ENCODE results near the gene COMMD8. TPM values are rescaled to one million over a fixed set of nuclear protein-coding genes. Genes with fewer than 3 reads are reported as not detected.

The COMMD8 gene
- total and polyA plus RNA-seq, 2 experiments from 2014 or later = 7.3 to 41.1 TPM

GRCh38 chr4:47473141-47473750, 9.7 kb upstream of the COMMD8 start:
- Histone ChIP-seq H3K27ac (no peak overlapping the region), H3K4me3 (no peak overlapping the region), H3K9me3 (ENCODE audit: low read depth) (no peaks in the 10 kb centered on the region), H3K4me1 (ENCODE audit: low read depth) (no peaks in the 10 kb centered on the region), H3K27me3 (no peaks in the 10 kb centered on the region), H3K36me3 (no peaks in the 10 kb centered on the region)
- no peak for TF ChIP-seq CTCF (IDR thresholded peaks at IDR 0.05; ENCODE audit: low read depth, low read length)
- no peak for DNase-seq (ENCODE audit: low read depth in 1 of 2, low spot score in 1 of 2)

DNA sequence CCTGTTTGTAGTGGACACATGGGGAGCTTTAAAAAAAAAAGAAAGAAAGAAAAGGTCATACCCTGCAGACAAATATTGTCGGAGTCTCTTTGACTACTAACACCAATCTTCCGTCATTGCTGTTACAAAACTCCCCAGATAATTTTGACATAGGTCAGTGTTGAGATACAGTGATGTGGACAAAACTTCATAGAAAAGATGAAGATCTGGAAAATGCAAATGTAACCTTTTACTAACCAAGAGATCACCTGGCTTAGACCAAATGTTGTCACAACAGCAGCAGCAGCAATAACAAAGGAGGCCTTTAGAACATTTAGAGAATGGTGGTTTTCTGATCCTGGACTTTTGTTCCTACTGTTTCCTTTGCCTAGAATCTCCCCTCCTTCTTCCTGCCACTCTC, 8.1 kb upstream of the COMMD8 start:
- H3K4me1 ChIP-seq (ENCODE audit: low read depth) = no peaks in the 10 kb centered on the region
- H3K9me3 ChIP-seq (ENCODE audit: low read depth) = no peaks in the 10 kb centered on the region
- H3K27me3 ChIP-seq = no peaks in the 10 kb centered on the region
- H3K36me3 ChIP-seq = no peaks in the 10 kb centered on the region
- H3K27ac ChIP-seq = no peak overlapping the region
- no peak for TF ChIP-seq CTCF (IDR thresholded peaks at IDR 0.05; ENCODE audit: low read depth, low read length)
- no peak overlapping the region for H3K4me3 ChIP-seq
- no peak for DNase-seq (ENCODE audit: low read depth in 1 of 2, low spot score in 1 of 2)

DNA sequence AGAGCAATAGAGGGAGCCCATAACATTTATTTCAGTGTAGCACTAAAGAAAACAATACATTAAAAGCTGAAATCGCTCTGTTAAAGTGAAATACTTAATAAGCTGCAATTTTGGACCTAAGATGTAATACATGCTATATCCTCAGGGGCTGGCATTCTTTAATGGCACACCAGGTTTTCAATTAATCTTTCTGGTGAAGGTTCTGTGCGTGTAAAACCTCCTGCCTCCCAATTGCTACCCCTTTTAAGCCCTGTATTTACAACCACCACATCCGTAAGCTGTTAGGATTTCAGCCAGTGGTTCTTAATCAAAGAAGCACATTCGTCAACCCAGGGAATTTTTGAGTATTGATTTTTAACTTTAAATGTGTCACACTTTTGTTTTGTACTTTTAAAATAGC, 7.6 kb upstream of the COMMD8 start:
- Histone ChIP-seq H3K27ac (no peak overlapping the region), H3K9me3 (ENCODE audit: low read depth) (no peaks in the 10 kb centered on the region), H3K4me1 (ENCODE audit: low read depth) (no peaks in the 10 kb centered on the region), H3K27me3 (no peaks in the 10 kb centered on the region), H3K4me3 (no peak overlapping the region), H3K36me3 (no peaks in the 10 kb centered on the region)
- no peak for TF ChIP-seq CTCF (IDR thresholded peaks at IDR 0.05; ENCODE audit: low read depth, low read length)
- DNase-seq (ENCODE audit: low read depth in 1 of 2, low spot score in 1 of 2) = no peak

GRCh38 chr4:47469951-47470350, 6.4 kb upstream of the COMMD8 start:
- TF ChIP-seq CTCF (IDR thresholded peaks at IDR 0.05; ENCODE audit: low read depth, low read length) = no peak
- DNase-seq (ENCODE audit: low read depth in 1 of 2, low spot score in 1 of 2) = peak in 1 of 2 donors; percentile 10

DNA sequence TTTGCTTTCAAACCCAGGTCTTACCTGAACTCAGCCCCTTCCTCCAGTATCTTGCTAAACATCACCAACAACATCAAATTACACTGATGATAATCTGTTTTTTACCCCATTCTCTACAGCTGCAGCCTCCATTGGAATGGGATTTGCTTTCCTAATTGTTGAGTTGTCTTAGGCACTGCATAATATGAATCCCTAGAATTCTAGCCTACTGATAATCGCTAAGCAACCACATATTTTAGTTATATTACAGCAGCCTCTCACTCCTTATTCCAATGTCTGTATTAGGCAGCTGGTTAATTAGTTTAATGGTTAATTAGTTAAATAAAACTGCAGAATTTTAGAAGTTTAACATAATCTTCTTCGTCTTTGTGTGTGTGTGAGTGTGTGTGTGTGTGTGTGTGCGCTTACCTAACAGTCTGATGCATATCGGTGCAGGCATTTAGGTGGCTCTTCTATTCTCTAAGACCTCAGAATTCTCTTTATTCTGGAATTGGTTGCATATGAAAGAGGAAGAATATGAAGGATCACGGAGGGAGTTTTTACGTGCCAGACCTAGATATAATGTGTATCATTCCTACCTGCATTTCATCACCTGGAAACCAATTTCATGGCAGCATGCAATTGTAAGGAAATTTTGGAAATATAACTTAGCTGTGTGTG, 5.3 kb upstream of the COMMD8 start:
- Histone ChIP-seq H3K9me3 (ENCODE audit: low read depth) (no peaks in the 10 kb centered on the region), H3K27ac (no peak overlapping the region), H3K4me3 (no peak overlapping the region), H3K27me3 (no peaks in the 10 kb centered on the region), H3K36me3 (no peaks in the 10 kb centered on the region), H3K4me1 (ENCODE audit: low read depth) (no peaks in the 10 kb centered on the region)
- no peak for TF ChIP-seq CTCF (IDR thresholded peaks at IDR 0.05; ENCODE audit: low read depth, low read length)
- DNase-seq (ENCODE audit: low read depth in 1 of 2, low spot score in 1 of 2) = peak; percentile 27 to 69

More at GRCh38 chr4:47469951-47470350, 6.4 kb upstream of the COMMD8 start:
- H3K4me3 ChIP-seq = no peak overlapping the region
- H3K4me1 ChIP-seq (ENCODE audit: low read depth) = no peaks in the 10 kb centered on the region
- no peaks in the 10 kb centered on the region for H3K27me3 ChIP-seq
- no peak overlapping the region for H3K27ac ChIP-seq
- H3K36me3 ChIP-seq = no peaks in the 10 kb centered on the region
- no peaks in the 10 kb centered on the region for H3K9me3 ChIP-seq (ENCODE audit: low read depth)
